ENCODE measurements around the gene PALLD. TPM values are rescaled to one million over a fixed set of nuclear protein-coding genes. Genes with fewer than 3 reads are reported as not detected.

Gene PALLD
- total RNA-seq, 1 donor from 2014 or later, result 179 TPM

DNA sequence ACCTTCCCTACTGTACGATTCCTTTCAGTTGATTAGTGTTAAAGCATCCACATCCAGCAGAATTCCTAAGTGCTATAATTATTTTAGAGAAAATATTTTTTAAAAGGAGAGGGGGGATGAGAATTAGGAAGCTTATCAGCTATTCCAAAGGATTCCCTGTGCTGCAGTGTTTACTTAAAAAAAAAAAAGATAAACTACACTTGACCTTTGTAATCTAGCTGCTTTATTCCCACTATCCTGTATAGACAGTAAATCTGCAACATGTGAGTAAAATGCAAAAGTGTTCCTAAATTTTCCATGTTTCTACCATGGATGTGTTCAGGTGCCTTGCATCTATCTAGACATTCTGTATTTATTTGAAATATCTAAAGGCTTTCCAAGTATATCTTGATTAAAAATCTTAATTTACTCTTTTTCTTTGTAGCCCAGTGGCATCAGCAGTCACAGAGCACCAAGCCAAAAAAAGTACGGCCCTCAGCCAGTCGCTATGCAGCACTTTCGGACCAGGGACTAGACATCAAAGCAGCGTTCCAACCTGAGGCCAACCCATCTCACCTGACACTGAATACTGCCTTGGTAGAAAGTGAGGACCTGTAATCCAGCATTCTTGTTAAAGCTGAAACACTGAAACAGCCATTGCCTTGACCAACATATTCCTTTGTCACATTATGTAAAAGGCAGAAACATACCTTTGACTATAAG lies 429.1 kb downstream of the PALLD start:
- TF ChIP-seq, protein P1, sequence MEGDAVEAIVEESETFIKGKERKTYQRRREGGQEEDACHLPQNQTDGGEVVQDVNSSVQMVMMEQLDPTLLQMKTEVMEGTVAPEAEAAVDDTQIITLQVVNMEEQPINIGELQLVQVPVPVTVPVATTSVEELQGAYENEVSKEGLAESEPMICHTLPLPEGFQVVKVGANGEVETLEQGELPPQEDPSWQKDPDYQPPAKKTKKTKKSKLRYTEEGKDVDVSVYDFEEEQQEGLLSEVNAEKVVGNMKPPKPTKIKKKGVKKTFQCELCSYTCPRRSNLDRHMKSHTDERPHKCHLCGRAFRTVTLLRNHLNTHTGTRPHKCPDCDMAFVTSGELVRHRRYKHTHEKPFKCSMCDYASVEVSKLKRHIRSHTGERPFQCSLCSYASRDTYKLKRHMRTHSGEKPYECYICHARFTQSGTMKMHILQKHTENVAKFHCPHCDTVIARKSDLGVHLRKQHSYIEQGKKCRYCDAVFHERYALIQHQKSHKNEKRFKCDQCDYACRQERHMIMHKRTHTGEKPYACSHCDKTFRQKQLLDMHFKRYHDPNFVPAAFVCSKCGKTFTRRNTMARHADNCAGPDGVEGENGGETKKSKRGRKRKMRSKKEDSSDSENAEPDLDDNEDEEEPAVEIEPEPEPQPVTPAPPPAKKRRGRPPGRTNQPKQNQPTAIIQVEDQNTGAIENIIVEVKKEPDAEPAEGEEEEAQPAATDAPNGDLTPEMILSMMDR (IDR thresholded peaks at IDR 0.05), result no peak
- no peak overlapping the region for H3K27ac ChIP-seq
- H3K4me3 ChIP-seq, result no peak overlapping the region
- H3K9me3 ChIP-seq, result no peaks in the 10 kb centered on the region
- intact Hi-C loops (cut with DNase I), result no loop called here
- H3K4me1 ChIP-seq, result no peaks in the 10 kb centered on the region
- H3K36me3 ChIP-seq, result peaks cover 68% of the 10 kb centered on the region
- DNase-seq (no peak), ATAC-seq (no peak)
- no peaks in the 10 kb centered on the region for H3K27me3 ChIP-seq

DNA sequence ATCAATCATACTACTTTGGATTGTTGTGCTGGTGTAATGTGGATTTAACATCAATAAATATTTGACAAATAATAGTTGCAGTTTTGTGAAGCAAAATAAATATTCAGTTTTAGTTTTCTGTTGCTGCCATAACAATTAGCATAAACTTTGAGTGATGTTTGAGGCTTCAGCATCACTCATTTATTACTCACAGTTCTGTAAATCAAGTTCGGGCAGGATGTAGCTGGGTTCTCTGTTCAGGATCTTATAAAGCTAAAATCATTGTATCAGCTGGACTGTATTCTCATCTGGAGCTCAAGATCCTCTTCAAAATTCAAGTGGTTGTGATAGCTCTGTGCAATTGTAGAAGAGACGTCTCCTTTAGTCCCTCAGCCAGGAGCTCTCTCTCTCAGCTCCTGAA lies 431.5 kb downstream of the PALLD start:
- no peak overlapping the region for H3K4me3 ChIP-seq
- peaks cover 20% of the 10 kb centered on the region for H3K9me3 ChIP-seq
- H3K36me3 ChIP-seq, result peaks cover 49% of the 10 kb centered on the region
- TF ChIP-seq, protein P1 (IDR thresholded peaks at IDR 0.05), result no peak
- no peak overlapping the region for H3K27ac ChIP-seq
- ATAC-seq (no peak), DNase-seq (no peak)
- intact Hi-C loops (cut with DNase I), result no loop called here
- no peaks in the 10 kb centered on the region for H3K4me1 ChIP-seq
- no peaks in the 10 kb centered on the region for H3K27me3 ChIP-seq

DNA sequence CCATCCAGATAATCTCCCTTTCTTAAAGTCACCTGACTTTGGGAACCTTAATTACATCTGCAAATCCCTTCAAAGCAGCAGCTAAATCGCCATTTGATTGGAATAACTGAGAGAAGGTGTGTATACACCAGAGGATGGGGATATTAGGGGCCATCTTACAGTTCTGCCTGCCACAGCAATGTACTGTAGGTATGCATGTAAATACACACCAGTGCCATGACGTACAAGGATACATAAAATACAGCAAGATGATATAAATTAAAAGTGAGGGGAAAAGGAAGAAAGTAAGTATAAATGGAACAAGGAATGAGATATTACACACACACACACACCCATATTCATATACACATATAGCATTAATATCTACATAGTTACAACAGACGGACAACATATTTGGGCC lies 432.0 kb downstream of the PALLD start:
- intact Hi-C loops (cut with DNase I), result no loop called here
- H3K9me3 ChIP-seq, result peaks cover 20% of the 10 kb centered on the region
- H3K27ac ChIP-seq, result no peak overlapping the region
- peaks cover 49% of the 10 kb centered on the region for H3K36me3 ChIP-seq
- H3K27me3 ChIP-seq, result no peaks in the 10 kb centered on the region
- no peaks in the 10 kb centered on the region for H3K4me1 ChIP-seq
- no peak for ATAC-seq
- no peak for DNase-seq
- no peak overlapping the region for H3K4me3 ChIP-seq
- TF ChIP-seq, protein P1 (IDR thresholded peaks at IDR 0.05), result no peak

DNA sequence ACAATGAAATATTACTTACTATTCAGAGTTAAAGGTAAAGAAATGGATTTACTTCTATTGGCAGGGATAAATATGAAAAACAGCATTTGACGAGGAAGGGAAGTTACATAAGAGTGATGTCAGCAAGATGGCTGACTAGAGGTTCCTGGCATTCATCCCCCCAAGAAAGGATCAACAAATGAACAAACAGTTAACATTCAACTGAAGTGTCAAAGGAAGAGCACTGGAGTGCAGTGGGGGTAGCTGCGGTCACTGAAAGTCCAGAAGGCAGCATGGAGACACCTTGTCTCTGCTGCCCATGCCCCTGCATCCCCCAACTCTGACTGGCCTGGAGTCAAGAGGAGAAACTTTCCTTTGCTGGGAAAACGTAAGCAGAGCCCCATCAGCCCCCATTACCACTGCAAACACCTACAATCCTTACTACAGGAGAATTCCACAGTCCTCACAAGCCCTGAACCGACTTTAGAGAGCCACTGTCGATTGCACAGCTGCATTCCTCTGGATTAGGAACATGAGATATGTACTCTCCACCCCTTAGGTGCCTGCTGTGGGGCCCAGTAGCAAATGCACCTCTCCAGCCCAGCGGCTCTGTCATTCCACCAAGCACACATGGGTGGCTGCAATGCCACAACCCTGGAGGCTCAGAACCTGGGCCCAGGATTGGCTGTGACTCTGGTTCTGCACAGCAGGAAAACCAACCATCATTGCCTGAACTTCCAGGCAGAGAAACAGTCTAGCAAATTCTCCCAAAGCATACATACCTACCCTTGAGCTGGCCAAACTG lies 433.8 kb downstream of the PALLD start:
- TF ChIP-seq, protein P1 (IDR thresholded peaks at IDR 0.05), result no peak
- ATAC-seq, result peak; percentile 47
- H3K9me3 ChIP-seq, result peaks cover 20% of the 10 kb centered on the region
- H3K4me3 ChIP-seq, result no peak overlapping the region
- H3K4me1 ChIP-seq, result no peaks in the 10 kb centered on the region
- no peak overlapping the region for H3K27ac ChIP-seq
- no peak for DNase-seq
- no peaks in the 10 kb centered on the region for H3K27me3 ChIP-seq
- peaks cover 32% of the 10 kb centered on the region for H3K36me3 ChIP-seq
- intact Hi-C loops (cut with DNase I), result no loop called here

DNA sequence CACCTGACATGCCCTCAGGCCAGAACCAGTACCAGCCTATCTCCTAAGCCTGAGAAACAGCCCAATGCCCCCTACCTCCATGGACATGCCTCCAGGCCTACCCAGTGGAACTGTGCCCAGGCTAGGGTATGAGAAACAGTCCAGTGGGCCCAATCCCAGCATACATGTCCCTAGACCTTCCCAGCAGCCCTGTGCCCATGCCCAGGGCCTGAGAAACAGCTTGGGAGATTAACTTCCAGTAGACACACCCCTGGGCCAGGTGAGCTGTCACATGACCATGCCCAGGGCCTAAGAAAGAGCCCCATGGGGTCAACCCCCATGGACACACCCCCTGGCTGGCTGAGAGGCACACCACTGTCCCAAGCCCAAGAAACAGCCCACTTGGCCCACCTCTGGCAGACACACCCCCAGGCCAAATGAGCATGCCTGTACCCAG lies 434.4 kb downstream of the PALLD start:
- TF ChIP-seq, protein P1 (IDR thresholded peaks at IDR 0.05), result no peak
- intact Hi-C loops (cut with DNase I), result no loop called here
- H3K4me1 ChIP-seq, result no peaks in the 10 kb centered on the region
- H3K9me3 ChIP-seq, result peaks cover 20% of the 10 kb centered on the region
- no peak overlapping the region for H3K4me3 ChIP-seq
- ATAC-seq (peak; percentile 40), DNase-seq (no peak)
- H3K36me3 ChIP-seq, result peaks cover 25% of the 10 kb centered on the region
- no peak overlapping the region for H3K27ac ChIP-seq
- no peaks in the 10 kb centered on the region for H3K27me3 ChIP-seq

Data from upper lobe of right lung (tissue), 1 donor.